H1 (cell line): ENCODE results near the gene R3HDM2. TPM values are rescaled to one million over a fixed set of nuclear protein-coding genes. Genes with fewer than 3 reads are reported as not detected.

Source experiments
- CTCF ChIA-PET: fragments of 300-600 bp; sonication (Branson Sonifier 250); formaldehyde crosslinking; loops from one replicate; lab custom pipeline; 2021; ENCODE audit not compliant: partially characterized antibody; lab: Charles Lee
- POLR2A ChIA-PET: fragments of 300-600 bp; sonication (Branson Sonifier 250); formaldehyde crosslinking; loops from one replicate; lab custom pipeline; 2021; ENCODE audit warnings: inconsistent platforms; ENCODE audit not compliant: partially characterized antibody; lab: Charles Lee
- DNase-seq, 2 experiments: peaks; one replicate each; pipeline versions ENCODE4 v3.0.0 to v3.0.0-alpha.2; 2010 to 2022; ENCODE audit warnings: low spot score in 2 of 2, low read depth in 1 of 2, mixed read lengths in 1 of 2
- FAIRE-seq: peaks from 2 replicates; lab custom pipeline; 2011; peaks lifted over from hg19 to GRCh38; lab: Jason Lieb, UNC
- H2AFZ ChIP-seq: 2 replicates; pipeline ENCODE4 v1.8.1; 2012; ENCODE audit warnings: low read length, inconsistent platforms
- H2AK5ac ChIP-seq: 2 replicates; pipeline ENCODE4 v1.6.1; 2013; ENCODE audit warnings: low read depth, low read length
- H2BK120ac ChIP-seq: replicated peaks from 2 replicates; pipeline ENCODE3; 2013; ENCODE audit warnings: low read depth, low read length, inconsistent platforms
- H2BK12ac ChIP-seq: 2 replicates; pipeline ENCODE4 v1.6.1; 2013; ENCODE audit warnings: low read depth, low read length
- H2BK15ac ChIP-seq: 2 replicates; pipeline ENCODE4 v1.6.1; 2013; ENCODE audit warnings: low read length
- H2BK20ac ChIP-seq: 2 replicates; pipeline ENCODE4 v1.6.1; 2013; ENCODE audit warnings: low read length
- H2BK5ac ChIP-seq: 2 replicates; pipeline ENCODE4 v1.6.1; 2013; ENCODE audit warnings: low read depth, low read length
- H3K14ac ChIP-seq: 2 replicates; pipeline ENCODE4 v1.6.1; 2013; ENCODE audit warnings: inconsistent platforms; ENCODE audit not compliant: insufficient read length
- H3K18ac ChIP-seq: 2 replicates; pipeline ENCODE4 v1.6.1; 2013; ENCODE audit warnings: low read length; ENCODE audit errors: extremely low read depth
- H3K23ac ChIP-seq: 2 replicates; pipeline ENCODE4 v1.6.1; 2013; ENCODE audit warnings: inconsistent platforms; ENCODE audit not compliant: insufficient read length
- H3K23me2 ChIP-seq: 2 replicates; pipeline ENCODE4 v1.6.1; 2013; ENCODE audit warnings: low read depth, low read length
- H3K27ac ChIP-seq: 2 replicates; pipeline ENCODE4 v1.6.1; 2011; ENCODE audit warnings: low read depth, low read length, inconsistent platforms
- H3K27me3 ChIP-seq, 4 experiments: replicated peaks in 1 of 4; 1 replicate in 1 of 4; 2 replicates in 3 of 4; pipeline versions ENCODE4 v1.6.1 to v1.8.1; 2011 to 2013; ENCODE audit warnings: low read length in 3 of 4, mild to moderate bottlenecking in 3 of 4, inconsistent platforms in 2 of 4, mixed read lengths in 2 of 4, moderate library complexity in 1 of 4; ENCODE audit not compliant: control insufficient read depth in 3 of 4, insufficient read depth in 3 of 4; ENCODE audit errors: extremely low read depth in 1 of 4
- H3K36me3 ChIP-seq, 4 experiments: 2 replicates each; pipeline versions ENCODE4 v1.6.1 to v1.8.1; 2011 to 2013; ENCODE audit warnings: mild to moderate bottlenecking in 4 of 4, low read length in 3 of 4, moderate library complexity in 2 of 4, control low read depth in 1 of 4, inconsistent platforms in 1 of 4; ENCODE audit not compliant: insufficient read depth in 4 of 4, control insufficient read depth in 2 of 4
- H3K4ac ChIP-seq: replicated peaks from 2 replicates; pipeline ENCODE3; 2013; ENCODE audit warnings: low read length, low read depth, mixed read lengths, inconsistent platforms; ENCODE audit not compliant: insufficient read length
- H3K4me1 ChIP-seq, 4 experiments: replicated peaks in 1 of 4; 1 replicate in 1 of 4; 2 replicates in 3 of 4; pipeline versions ENCODE4 v1.6.1 to v1.8.1; 2011 to 2013; ENCODE audit warnings: low read length in 3 of 4, inconsistent platforms in 2 of 4, mixed read lengths in 1 of 4; ENCODE audit not compliant: insufficient read depth in 4 of 4, control insufficient read depth in 3 of 4
- H3K4me2 ChIP-seq, 2 experiments: 2 replicates each; pipeline versions ENCODE4 v1.6.1 to v1.8.1; 2011 to 2013; ENCODE audit warnings: low read depth in 2 of 2, low read length in 2 of 2, control low read depth in 1 of 2, inconsistent platforms in 1 of 2, mild to moderate bottlenecking in 1 of 2; ENCODE audit not compliant: insufficient read depth in 1 of 2
- H3K4me3 ChIP-seq, 4 experiments: fragments of 200-600, 300-600 bp in 1 of 4; sonication (generic), shearing (Covaris generic), sonication (Bioruptor Twin) in 1 of 4; 2 replicates each; pipeline versions ENCODE4 v1.5.1 to v1.8.1; 2011 to 2016; ENCODE audit warnings: low read length in 4 of 4, low read depth in 3 of 4, control low read depth in 2 of 4, inconsistent platforms in 2 of 4, mild to moderate bottlenecking in 2 of 4, mixed read lengths in 1 of 4, moderate library complexity in 1 of 4; ENCODE audit not compliant: insufficient read depth in 2 of 4; ENCODE audit errors: extremely low read depth in 1 of 4
- H3K56ac ChIP-seq: replicated peaks from 2 replicates; pipeline ENCODE3; 2013; ENCODE audit warnings: low read depth, mild to moderate bottlenecking, mixed read lengths, low read length, inconsistent platforms; ENCODE audit not compliant: insufficient read length
- H3K79me1 ChIP-seq: 2 replicates; pipeline ENCODE4 v1.6.1; 2013; ENCODE audit warnings: low read depth, low read length, control low read depth
- H3K79me2 ChIP-seq, 2 experiments: 2 replicates each; pipeline versions ENCODE4 v1.6.1 to v1.8.1; 2012 to 2013; ENCODE audit warnings: low read length in 2 of 2, mild to moderate bottlenecking in 2 of 2, inconsistent platforms in 1 of 2; ENCODE audit not compliant: insufficient read depth in 2 of 2, control insufficient read depth in 1 of 2
- H3K9ac ChIP-seq, 4 experiments: replicated peaks in 1 of 4; 1 replicate in 1 of 4; 2 replicates in 3 of 4; pipeline versions ENCODE4 v1.6.1 to v1.8.1; 2011 to 2013; ENCODE audit warnings: low read depth in 3 of 4, low read length in 3 of 4, control low read depth in 2 of 4, mild to moderate bottlenecking in 2 of 4, moderate library complexity in 2 of 4, inconsistent platforms in 1 of 4; ENCODE audit errors: extremely low read depth in 1 of 4
- H3K9me3 ChIP-seq, 2 experiments: 2 replicates each; pipeline versions ENCODE4 v1.6.1 to v1.8.1; 2012 to 2013; ENCODE audit warnings: mild to moderate bottlenecking in 2 of 2, moderate library complexity in 2 of 2, control low read depth in 1 of 2, inconsistent platforms in 1 of 2, low read depth in 1 of 2, low read length in 1 of 2, mixed read lengths in 1 of 2; ENCODE audit not compliant: insufficient read depth in 2 of 2
- H4K20me1 ChIP-seq, 2 experiments: replicated peaks in 1 of 2; 2 replicates each; pipeline versions ENCODE3 to v1.8.1; 2011 to 2013; ENCODE audit warnings: inconsistent platforms in 2 of 2, low read length in 2 of 2, mild to moderate bottlenecking in 1 of 2; ENCODE audit not compliant: insufficient read depth in 2 of 2, control insufficient read depth in 1 of 2
- H4K5ac ChIP-seq: 2 replicates; pipeline ENCODE4 v1.6.1; 2013; ENCODE audit warnings: low read length, low read depth, mixed read lengths, inconsistent platforms; ENCODE audit not compliant: insufficient read length
- H4K8ac ChIP-seq: 2 replicates; pipeline ENCODE4 v1.8.0; 2013; ENCODE audit warnings: mild to moderate bottlenecking, moderate library complexity, low read length, inconsistent platforms; ENCODE audit not compliant: insufficient read depth; ENCODE audit errors: extremely low read depth
- H4K91ac ChIP-seq: replicated peaks from 2 replicates; pipeline ENCODE3; 2013; ENCODE audit warnings: low read length, mixed read lengths, inconsistent platforms; ENCODE audit not compliant: insufficient read length
- BRCA1 ChIP-seq: IDR thresholded peaks from 2 replicates; pipeline ENCODE4 v1.6.1; 2012; ENCODE audit warnings: low read depth, low read length, improper control_type of control experiment
- EZH2 ChIP-seq: fragments of 200-600 bp; sonication (generic); IDR thresholded peaks from 2 replicates; pipeline ENCODE4 v1.7.1; 2012; ENCODE audit warnings: low read depth, mild to moderate bottlenecking, moderate library complexity, low read length, inconsistent platforms; ENCODE audit not compliant: severe bottlenecking
- GABPA ChIP-seq: IDR thresholded peaks from 2 replicates; pipeline ENCODE4 v1.6.1; 2011; ENCODE audit warnings: mild to moderate bottlenecking, low read length, moderate library complexity, borderline replicate concordance; ENCODE audit not compliant: insufficient read depth
- JUND ChIP-seq: IDR thresholded peaks from 2 replicates; pipeline ENCODE4 v1.6.1; 2011; ENCODE audit warnings: mild to moderate bottlenecking, improper control_type of control experiment, low read length
- KDM1A ChIP-seq: fragments of 200-600, 300-600 bp; sonication (generic); IDR thresholded peaks from 2 replicates; pipeline ENCODE4 v1.7.1; 2016; ENCODE audit warnings: mild to moderate bottlenecking, low read length, borderline replicate concordance
- POLR2AphosphoS5 ChIP-seq: IDR thresholded peaks from 2 replicates; pipeline ENCODE4 v1.6.1; 2011; ENCODE audit warnings: low read depth, low read length
- RXRA ChIP-seq: IDR thresholded peaks from 2 replicates; pipeline ENCODE4 v1.6.1; 2011; ENCODE audit warnings: low read depth, mild to moderate bottlenecking, low read length, moderate library complexity; ENCODE audit not compliant: insufficient read depth
- SUZ12 ChIP-seq: fragments of 200-600 bp; sonication (generic); IDR thresholded peaks from 2 replicates; pipeline ENCODE4 v1.6.1; 2012; ENCODE audit warnings: mild to moderate bottlenecking, inconsistent platforms, low read length, moderate library complexity, mixed read lengths
- TBP ChIP-seq: IDR thresholded peaks from 2 replicates; pipeline ENCODE4 v1.6.1; 2011; ENCODE audit warnings: low read depth, low read length, improper control_type of control experiment
- whole genome bisulfite sequencing, 2 experiments: shearing (Covaris generic) in 1 of 2; methylation state at CpG; one replicate each; pipeline versions ENCODE4 v1.1.6 to v1.1.7; 2013 to 2015; ENCODE audit warnings: low lambda C conversion rate in 2 of 2, mixed read lengths in 2 of 2, inconsistent platforms in 1 of 2, low coverage in 1 of 2, missing lambda C conversion rate in 1 of 2; ENCODE audit not compliant: insufficient replicate concordance in 2 of 2, insufficient coverage in 1 of 2, insufficient read length in 1 of 2; ENCODE audit errors: extremely low coverage in 1 of 2, missing lambda C conversion rate in 1 of 2; 5-methylcytosine and 5-hydroxymethylcytosine counted together
- polyA plus RNA-seq, 7 experiments: library from polyadenylated mRNA; depleted of rRNA in 3 of 7; stranded (reverse) in 5 of 7; unstranded in 2 of 7; fragments of >200 nt in 5 of 7; fragments of 200-250 nt in 2 of 7; gene quantifications; 1 replicate in 5 of 7; 2 replicates in 1 of 7; 4 replicates in 1 of 7; pipeline versions ENCODE4 v1.2.1 to v1.2.3, GENCODE V29; 2011 to 2013; ENCODE audit warnings: missing spikeins in 2 of 7, mixed read lengths in 2 of 7
- total RNA-seq: library from RNA; stranded (reverse); fragmentation: NEBNext Ultra II Directional; extraction: Animal tissue kit (Norgen Biotek cat#: 25700); gene quantifications from 2 replicates; pipeline ENCODE4 v1.2.1, GENCODE V29; 2021

R3HDM2 gene
- total and polyA plus RNA-seq, 2 of the 8 experiments (the other 6 are each of a cell fraction or from before 2014, with no cell fraction given), result 25.6 to 27.0 TPM

DNA sequence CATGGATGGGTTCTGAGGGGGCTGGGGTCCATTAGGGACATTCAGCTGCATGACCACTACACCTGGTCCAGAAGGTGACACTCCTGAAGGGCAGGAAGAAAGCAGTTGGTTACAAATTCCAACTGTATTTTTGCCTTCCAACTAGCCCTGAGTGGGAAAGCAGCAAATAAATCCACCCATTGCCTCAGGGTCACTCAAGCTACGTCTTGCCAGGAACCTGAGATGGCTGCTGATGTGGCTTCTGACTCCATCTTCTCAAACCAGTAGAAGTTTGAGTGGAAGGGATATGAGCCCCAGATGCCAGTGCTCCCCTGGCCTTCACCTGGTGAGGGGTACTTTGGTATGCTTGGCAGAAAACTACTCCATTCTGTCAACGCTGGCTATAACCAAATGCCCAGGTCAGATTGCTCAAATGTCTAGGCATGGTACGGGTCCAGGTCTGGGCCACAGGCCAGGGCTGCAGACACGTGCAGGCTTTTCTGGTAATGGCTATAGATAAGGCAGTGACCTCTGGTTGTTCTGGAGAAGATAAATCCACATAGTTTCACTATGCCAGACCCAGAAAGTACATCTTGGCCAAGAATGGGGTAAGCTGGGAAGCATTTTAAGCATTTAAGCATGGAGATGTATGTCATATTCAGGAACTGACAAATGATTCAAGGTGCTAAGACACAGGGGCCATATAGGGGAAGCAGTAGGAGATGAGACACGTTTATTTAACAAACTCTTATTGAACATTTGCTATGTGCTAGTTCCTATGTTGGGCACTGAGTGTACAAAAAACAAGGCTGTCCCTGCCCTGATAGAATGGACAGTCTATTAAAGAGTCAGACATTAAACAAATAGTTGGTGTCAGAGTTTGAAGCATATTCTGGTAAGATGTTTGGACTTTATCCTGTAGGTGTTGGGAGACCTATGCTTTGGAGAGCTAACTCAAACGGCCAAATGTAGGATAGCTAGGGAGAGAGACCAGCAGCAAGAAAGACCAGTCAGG, 171.6 kb downstream of the R3HDM2 start:
- Histone ChIP-seq H3K4me1 (peaks cover 0 to 7% (median 3%) of the 10 kb centered on the region in 4 experiments; a peak in 5 of 7 replicates), H3K9me3 (no peaks in the 10 kb centered on the region), H3K36me3 (peaks cover 2 to 17% (median 6%) of the 10 kb centered on the region in 4 experiments; a peak in 6 of 8 replicates), H3K79me2 (no peaks in the 10 kb centered on the region), H2BK15ac (no peak overlapping the region), H3K79me1 (no peaks in the 10 kb centered on the region; the same call in 1 of the 2 replicates), H2BK12ac (no peak overlapping the region), H3K4me3 (no peak overlapping the region), H2BK5ac (no peak overlapping the region), H2BK120ac (no peak overlapping the region), H4K91ac (no peak overlapping the region), H2BK20ac (no peak overlapping the region), H3K23ac (no peak overlapping the region), H4K20me1 (peaks cover 0 to 2% of the 10 kb centered on the region in 2 experiments), H3K56ac (no peak overlapping the region), H3K4ac (no peak overlapping the region), H4K8ac (no peak overlapping the region), H4K5ac (no peak overlapping the region), H3K9ac (no peak overlapping the region), H2AFZ (no peak overlapping the region), H3K23me2 (no peaks in the 10 kb centered on the region), H3K27ac (no peak overlapping the region), H3K14ac (no peak overlapping the region), H3K4me2 (no peak overlapping the region), H3K27me3 (no peaks in the 10 kb centered on the region), H2AK5ac (no peak overlapping the region), H3K18ac (no peak overlapping the region)
- no peak for DNase-seq
- ChIA-PET CTCF (interaction anchor here (0.6 to 3.7 kb wide), 10 partner anchors 12 to 199 kb away, joined by 3 to 35 read pairs (median 6); no protein-coding TSS in a partner anchor), POLR2A (interaction anchor here (2.5 to 4.8 kb wide), 2 partner anchors 30 to 195 kb away, joined by 7 to 28 read pairs; partner anchors contain the start of genes INHBE and SHMT2)
- 85% methylated on average over 6 of the region's 6 CpGs; no CpG with 5 or more reads in 1 of the 2 experiments for WGBS, 2 experiments
- TF ChIP-seq JUND (no peak), KDM1A (no peak), EZH2 (no peak), SUZ12 (no peak), TBP (no peak), GABPA (no peak), RXRA (no peak), BRCA1 (no peak), POLR2AphosphoS5 (no peak)
- FAIRE-seq, result no peak
